ENCODE data around the gene ERBB4.

GRCh38 chr2:211766689-211767088, 771.9 kb downstream of the ERBB4 start:
- TF ChIP-seq CTCF (IDR thresholded peaks at IDR 0.05) (no peak), POLR2A (IDR thresholded peaks at IDR 0.05) (no peak), EP300 (IDR thresholded peaks at IDR 0.05) (no peak)

All from ovary (tissue), 3 donors.